Activated CD8-positive, alpha-beta memory T cell treated with anti-CD3 and anti-CD28 coated beads for 36 hours (primary cell): ENCODE measurements around the gene SLC35B1. TPM values are rescaled to one million over a fixed set of nuclear protein-coding genes. Genes with fewer than 3 reads are reported as not detected.
"Not testable (repeated sequence)": the region's sequence is repeated elsewhere in the genome, so short reads cannot be mapped to it uniquely, and the experiment has no call there.

Experiments
- CTCF ChIA-PET: fragments of 350-600 bp; sonication (Branson Sonifier 250); formaldehyde crosslinking; loops from one replicate; lab custom pipeline; 2021; ENCODE audit warnings: antibody characterized with exemption; lab: Charles Lee
- POLR2A ChIA-PET: fragments of 350-600 bp; sonication (Branson Sonifier 250); formaldehyde crosslinking; loops from one replicate; lab custom pipeline; 2021; ENCODE audit warnings: antibody characterized with exemption; lab: Charles Lee
- total RNA-seq, 2 experiments: library from RNA; stranded (reverse); gene quantifications; one replicate each; pipeline ENCODE4 v1.2.3, GENCODE V29; 2021

The SLC35B1 gene
- total RNA-seq, 2 experiments from 2014 or later = 74.7 to 79.0 TPM

DNA sequence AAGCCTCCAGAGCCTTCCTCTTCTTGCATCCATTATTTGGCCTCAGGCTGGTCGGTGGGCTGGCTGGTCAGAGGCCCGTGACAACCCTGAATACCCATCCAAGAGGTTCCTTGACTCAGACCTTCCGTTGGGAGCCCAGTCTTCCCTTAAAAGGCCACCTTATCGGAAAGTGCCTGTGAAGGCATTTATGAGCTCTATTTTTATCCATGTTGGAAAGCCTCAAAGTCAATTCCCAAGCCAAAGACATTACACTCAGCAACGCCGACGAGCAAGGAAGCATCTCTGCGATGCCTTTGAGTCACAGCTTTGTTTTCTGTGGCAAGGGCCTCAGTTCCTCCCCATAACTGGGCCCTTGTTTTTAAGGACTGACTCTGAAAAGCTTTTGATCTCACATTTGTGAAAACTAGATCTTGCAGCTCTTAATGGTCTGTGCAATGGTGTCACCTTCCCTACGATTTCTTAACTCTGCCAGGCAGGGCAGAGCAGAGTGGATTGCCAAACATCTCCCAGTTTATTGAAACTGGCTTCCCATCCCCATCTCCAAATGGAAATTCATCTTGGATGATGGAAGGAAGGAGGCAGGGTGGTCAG is 16.6 kb downstream of the SLC35B1 start:
- POLR2A ChIA-PET = no interaction called here
- CTCF ChIA-PET = interaction anchor here (0.6 to 0.7 kb wide), 2 partner anchors 124 to 1085 kb away, joined by 3 to 5 read pairs; no protein-coding TSS in a partner anchor

- CTCF ChIA-PET = interaction anchor here (2.4 kb wide), 1 partner anchor 120 kb away, joined by 9 read pairs; no protein-coding TSS in a partner anchor
- POLR2A ChIA-PET = no interaction called here
Measured at GRCh38 chr17:49690256-49690655, 17.5 kb downstream of the SLC35B1 start.

DNA sequence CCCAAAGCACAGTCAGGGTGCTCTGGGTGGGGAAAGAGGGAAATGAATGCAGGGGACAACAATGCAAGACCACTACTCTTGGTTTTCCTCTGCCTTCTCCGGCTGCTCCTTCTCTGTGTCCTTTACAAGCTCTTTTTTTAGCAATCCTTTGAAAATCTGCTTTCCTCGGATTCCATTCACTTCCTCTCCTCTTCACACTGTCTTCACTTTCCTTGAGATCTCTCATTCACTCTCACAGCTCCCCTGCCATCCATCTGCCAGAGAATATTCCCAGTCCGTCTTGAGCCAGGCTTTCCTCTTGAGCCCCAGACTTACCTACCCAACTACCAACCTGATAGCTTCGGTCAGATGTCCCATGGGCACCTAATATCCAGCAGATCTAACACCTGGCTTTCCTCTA is 18.9 kb downstream of the SLC35B1 start:
- ChIA-PET POLR2A (no interaction called here), CTCF (interaction anchor here (1.3 to 2.4 kb wide), 3 partner anchors 118 to 163 kb away, joined by 3 to 9 read pairs (median 3); no protein-coding TSS in a partner anchor)

GRCh38 chr17:49687878-49688491 is 19.8 kb downstream of the SLC35B1 start:
- ChIA-PET POLR2A (interaction anchor here (0.6 to 1.0 kb wide), 3 partner anchors 11 to 91 kb away, joined by 3 to 10 read pairs (median 4); no protein-coding TSS in a partner anchor), CTCF (interaction anchor here (0.7 to 2.4 kb wide), 8 partner anchors 8 to 255 kb away, joined by 3 to 9 read pairs (median 4); partner anchors contain the start of gene SLC35B1)

GRCh38 chr17:49681106-49681979 is 26.4 kb downstream of the SLC35B1 start:
- CTCF ChIA-PET = interaction anchor here (1.2 to 1.5 kb wide), 3 partner anchors 106 to 125 kb away, joined by 3 to 4 read pairs (median 4); partner anchors contain the start of gene NXPH3
- POLR2A ChIA-PET = no interaction called here

DNA sequence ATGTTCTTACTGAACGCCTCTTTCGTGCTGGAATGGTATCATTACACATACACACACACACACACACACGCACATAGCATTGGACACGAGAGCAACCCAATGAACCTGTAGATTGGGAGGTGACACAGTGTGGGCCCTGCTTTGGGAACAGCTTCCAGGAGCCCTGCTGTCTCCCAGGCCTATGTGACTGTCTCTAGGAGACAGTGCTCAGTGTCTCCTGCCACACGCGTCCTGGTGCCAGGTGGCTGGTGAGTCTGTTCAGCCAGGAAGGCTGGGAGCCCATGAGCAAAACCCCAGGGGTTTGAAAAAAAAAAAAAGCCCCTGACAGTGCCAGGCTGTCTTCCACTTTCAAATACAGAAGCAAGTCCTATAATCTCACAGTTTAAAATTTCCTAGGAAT is 27.4 kb downstream of the SLC35B1 start:
- ChIA-PET CTCF (interaction anchor here (1.1 kb wide), 1 partner anchor 113 kb away, joined by 4 read pairs; no protein-coding TSS in a partner anchor), POLR2A (no interaction called here)

GRCh38 chr17:49677933-49678847 is 29.6 kb downstream of the SLC35B1 start, which contains the start of gene SPOP:
Gene SPOP (minus strand): TSS chr17:49678097. CDS start chr17:49622810, 55,287 bp downstream.
- ChIA-PET POLR2A (interaction anchor here (0.9 to 1.0 kb wide), 2 partner anchors 30 to 37 kb away, joined by 4 to 11 read pairs; no protein-coding TSS in a partner anchor), CTCF (interaction anchor here (0.7 to 1.3 kb wide), 5 partner anchors 18 to 162 kb away, joined by 3 to 8 read pairs (median 6); partner anchors contain the start of gene SLC35B1)

GRCh38 chr17:49677134-49677932 is 30.4 kb downstream of the SLC35B1 start:
- ChIA-PET CTCF (interaction anchor here (0.5 to 1.3 kb wide), 10 partner anchors 19 to 1731 kb away, joined by 3 to 8 read pairs (median 4); partner anchors contain the start of gene SLC35B1), POLR2A (interaction anchor here (0.6 to 1.0 kb wide), 8 partner anchors 9 to 111 kb away, joined by 3 to 12 read pairs (median 6); partner anchors contain the start of gene KAT7)

DNA sequence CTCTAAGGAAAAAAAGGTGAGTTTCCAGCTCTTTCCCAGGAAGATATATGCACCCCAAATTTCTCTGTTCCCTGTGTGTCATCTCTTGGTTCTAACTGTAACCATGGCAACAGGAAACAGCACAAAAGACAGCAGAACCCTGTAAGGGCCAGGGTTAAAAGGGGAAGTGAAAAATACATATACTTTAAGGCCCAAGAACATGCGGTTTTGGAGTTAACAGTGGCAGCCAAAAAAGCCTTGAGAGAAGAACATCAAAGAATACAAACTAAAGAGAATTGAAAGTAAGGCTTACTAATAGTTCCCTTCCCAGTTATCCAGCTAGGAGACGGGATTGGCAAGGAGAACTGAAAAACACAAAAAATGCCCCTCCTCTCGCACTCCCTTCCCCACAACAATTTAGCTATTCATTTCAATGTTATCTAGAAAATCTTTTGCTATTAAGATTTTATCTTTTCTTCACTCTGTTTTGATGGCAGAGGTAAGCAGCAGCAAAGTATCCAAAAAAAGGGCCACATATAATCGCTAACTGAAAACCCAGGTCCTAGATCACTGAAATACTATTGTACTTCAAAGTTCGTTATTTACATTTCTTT is 31.4 kb downstream of the SLC35B1 start:
- POLR2A ChIA-PET = no interaction called here
- CTCF ChIA-PET = interaction anchor here (0.9 to 1.2 kb wide), 2 partner anchors 100 to 107 kb away, joined by 4 to 5 read pairs; partner anchors contain the start of gene NXPH3

DNA sequence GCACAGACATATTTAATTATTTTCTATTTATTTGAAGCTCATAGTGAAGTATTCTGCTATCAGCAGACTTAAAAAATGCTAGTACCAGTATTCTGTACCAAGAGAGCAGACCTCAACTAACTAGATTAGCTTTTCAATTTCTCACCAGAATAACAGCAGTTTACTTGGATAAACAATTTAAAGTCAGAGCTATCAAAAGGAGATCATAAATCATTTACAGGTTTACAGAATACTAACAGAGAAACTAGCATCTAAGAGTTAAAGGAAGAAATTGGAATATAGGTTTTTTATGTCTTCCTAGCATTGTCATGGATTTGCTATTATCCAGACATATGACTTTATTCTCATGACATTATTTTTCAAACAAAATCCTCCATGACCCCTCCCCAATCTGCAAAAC is 33.3 kb downstream of the SLC35B1 start:
- POLR2A ChIA-PET = no interaction called here
- CTCF ChIA-PET = interaction anchor here (1.2 kb wide), 1 partner anchor 107 kb away, joined by 4 read pairs; no protein-coding TSS in a partner anchor

- POLR2A ChIA-PET = not testable (repeated sequence)
- CTCF ChIA-PET = interaction anchor here (1.2 to 1.3 kb wide), 2 partner anchors 22 to 106 kb away, joined by 3 to 4 read pairs; no protein-coding TSS in a partner anchor
Measured at GRCh38 chr17:49673679-49674078, 34.1 kb downstream of the SLC35B1 start.

- ChIA-PET POLR2A (no interaction called here), CTCF (interaction anchor here (1.0 to 1.2 kb wide), 2 partner anchors 9 to 96 kb away, joined by 3 read pairs; no protein-coding TSS in a partner anchor)
Measured at GRCh38 chr17:49670641-49671040, 37.1 kb downstream of the SLC35B1 start.

DNA sequence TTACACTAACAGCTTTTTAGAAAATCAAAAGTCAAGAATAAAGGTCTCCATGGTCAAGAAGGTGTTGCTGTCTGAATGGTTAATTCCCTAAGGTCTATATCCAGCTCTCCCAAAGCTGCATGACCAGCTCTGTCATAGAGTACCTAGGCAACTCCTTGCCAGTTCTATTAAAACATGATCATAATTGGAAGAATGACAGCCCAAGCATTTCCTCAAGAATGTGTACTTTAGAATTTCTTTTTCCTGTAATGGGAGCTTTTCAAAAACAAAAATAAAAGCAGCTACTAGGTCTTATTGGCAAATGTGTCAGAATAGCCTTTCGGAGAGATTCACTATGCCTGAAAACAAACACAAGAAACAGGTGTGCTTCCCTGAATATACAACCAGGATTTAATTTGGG is 37.8 kb downstream of the SLC35B1 start:
- POLR2A ChIA-PET = no interaction called here
- CTCF ChIA-PET = no interaction called here

- ChIA-PET POLR2A (no interaction called here), CTCF (interaction anchor here (0.7 kb wide), 1 partner anchor 322 kb away, joined by 4 read pairs; no protein-coding TSS in a partner anchor)
Measured at GRCh38 chr17:49667854-49668253, 39.9 kb downstream of the SLC35B1 start.

- CTCF ChIA-PET = interaction anchor here (0.6 to 0.7 kb wide), 2 partner anchors 18 to 1132 kb away, joined by 3 to 5 read pairs; no protein-coding TSS in a partner anchor
Measured at GRCh38 chr17:49664706-49665211, 43.0 kb downstream of the SLC35B1 start.

More at GRCh38 chr17:49664706-49665211, 43.0 kb downstream of the SLC35B1 start:
- POLR2A ChIA-PET = no interaction called here
